ENCODE results near the gene GLCCI1. TPM values are rescaled to one million over a fixed set of nuclear protein-coding genes. Genes with fewer than 3 reads are reported as not detected.

Gene GLCCI1
- polyA plus RNA-seq, 1 donor (not counting 4 experiments of a cell fraction or from before 2014, with no cell fraction given), result 3.4 TPM

DNA sequence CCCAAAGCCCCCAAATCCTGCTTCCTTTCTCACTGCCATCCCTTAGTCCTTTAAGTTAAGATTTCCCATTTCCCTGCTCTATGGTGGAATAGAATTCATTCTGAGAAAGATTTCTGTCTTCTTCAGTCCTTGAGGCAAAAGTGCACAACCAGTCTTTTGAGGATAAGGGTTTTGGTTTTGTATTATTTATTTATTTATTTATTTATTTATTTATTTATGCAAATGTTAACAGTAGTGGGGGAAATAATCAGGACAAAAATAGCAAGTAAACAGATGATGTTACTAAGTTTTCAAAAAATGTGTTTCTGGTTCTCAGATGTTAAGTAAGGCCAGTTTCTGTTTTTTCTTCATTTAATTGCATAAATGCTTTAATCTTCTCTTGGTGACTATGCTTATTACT lies 84.2 kb downstream of the GLCCI1 start:
- Histone ChIP-seq H4K20me1 (ENCODE audit: control insufficient read depth, extremely low read depth, insufficient read depth, low read length) (no peaks in the 10 kb centered on the region), H3K9me3 (ENCODE audit: control insufficient read depth, low read depth, low read length) (no peaks in the 10 kb centered on the region), H3K36me3 (ENCODE audit: control insufficient read depth in 2 of 2, extremely low read depth in 1 of 2, insufficient read depth in 2 of 2, low read length in 2 of 2) (no peaks in the 10 kb centered on the region), H3K27ac (ENCODE audit: control insufficient read depth, insufficient read depth, low read length) (no peak overlapping the region), H3K4me1 (ENCODE audit: control insufficient read depth, extremely low read depth, insufficient read depth, low read length) (no peaks in the 10 kb centered on the region), H3K9me1 (ENCODE audit: control insufficient read depth, extremely low read depth, insufficient read depth, low read length) (no peaks in the 10 kb centered on the region), H3K27me3 (ENCODE audit: control insufficient read depth, extremely low read depth, insufficient read depth, low read length) (no peaks in the 10 kb centered on the region), H3K79me2 (ENCODE audit: control insufficient read depth, insufficient read depth, low read length) (no peaks in the 10 kb centered on the region), H3K4me2 (ENCODE audit: control insufficient read depth, extremely low read depth, insufficient read depth, low read depth, low read length) (no peak overlapping the region), H3K4me3 (ENCODE audit: control insufficient read depth in 2 of 3, extremely low read depth in 1 of 3, insufficient read depth in 2 of 3, low read depth in 1 of 3, low read length in 3 of 3) (no peak overlapping the region), H2AFZ (ENCODE audit: control insufficient read depth, low read length) (no peak overlapping the region), H3K9ac (ENCODE audit: control insufficient read depth, extremely low read depth, insufficient read depth, low read length) (no peak overlapping the region)
- no peak for TF ChIP-seq EZH2 (IDR thresholded peaks at IDR 0.05; ENCODE audit: low read length)
- TF ChIP-seq, protein P1, sequence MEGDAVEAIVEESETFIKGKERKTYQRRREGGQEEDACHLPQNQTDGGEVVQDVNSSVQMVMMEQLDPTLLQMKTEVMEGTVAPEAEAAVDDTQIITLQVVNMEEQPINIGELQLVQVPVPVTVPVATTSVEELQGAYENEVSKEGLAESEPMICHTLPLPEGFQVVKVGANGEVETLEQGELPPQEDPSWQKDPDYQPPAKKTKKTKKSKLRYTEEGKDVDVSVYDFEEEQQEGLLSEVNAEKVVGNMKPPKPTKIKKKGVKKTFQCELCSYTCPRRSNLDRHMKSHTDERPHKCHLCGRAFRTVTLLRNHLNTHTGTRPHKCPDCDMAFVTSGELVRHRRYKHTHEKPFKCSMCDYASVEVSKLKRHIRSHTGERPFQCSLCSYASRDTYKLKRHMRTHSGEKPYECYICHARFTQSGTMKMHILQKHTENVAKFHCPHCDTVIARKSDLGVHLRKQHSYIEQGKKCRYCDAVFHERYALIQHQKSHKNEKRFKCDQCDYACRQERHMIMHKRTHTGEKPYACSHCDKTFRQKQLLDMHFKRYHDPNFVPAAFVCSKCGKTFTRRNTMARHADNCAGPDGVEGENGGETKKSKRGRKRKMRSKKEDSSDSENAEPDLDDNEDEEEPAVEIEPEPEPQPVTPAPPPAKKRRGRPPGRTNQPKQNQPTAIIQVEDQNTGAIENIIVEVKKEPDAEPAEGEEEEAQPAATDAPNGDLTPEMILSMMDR (optimal IDR thresholded peaks at IDR 0.05 in 1 of 3, IDR thresholded peaks at IDR 0.05 in 1 of 3, conservative IDR thresholded peaks at IDR 0.05 in 1 of 3; ENCODE audit: extremely low read depth in 1 of 3, insufficient read depth in 2 of 3, low read length in 3 of 3), result no peak
- DNase-seq (ENCODE audit: low read depth, low spot score) (no peak), FAIRE-seq (no peak)
- dilution Hi-C loops (cut with MboI; ENCODE audit: extremely low pct_ligation_motif_present, low sequenced_read_pairs), result no loop called here

- Histone ChIP-seq H4K20me1 (ENCODE audit: control insufficient read depth, extremely low read depth, insufficient read depth, low read length) (no peaks in the 10 kb centered on the region), H3K9ac (ENCODE audit: control insufficient read depth, extremely low read depth, insufficient read depth, low read length) (no peak overlapping the region), H3K4me1 (ENCODE audit: control insufficient read depth, extremely low read depth, insufficient read depth, low read length) (no peaks in the 10 kb centered on the region), H3K27me3 (ENCODE audit: control insufficient read depth, extremely low read depth, insufficient read depth, low read length) (no peaks in the 10 kb centered on the region), H3K9me1 (ENCODE audit: control insufficient read depth, extremely low read depth, insufficient read depth, low read length) (no peaks in the 10 kb centered on the region), H3K36me3 (ENCODE audit: control insufficient read depth in 2 of 2, extremely low read depth in 1 of 2, insufficient read depth in 2 of 2, low read length in 2 of 2) (no peaks in the 10 kb centered on the region), H2AFZ (ENCODE audit: control insufficient read depth, low read length) (no peak overlapping the region), H3K9me3 (ENCODE audit: control insufficient read depth, low read depth, low read length) (no peaks in the 10 kb centered on the region), H3K79me2 (ENCODE audit: control insufficient read depth, insufficient read depth, low read length) (no peaks in the 10 kb centered on the region), H3K4me2 (ENCODE audit: control insufficient read depth, extremely low read depth, insufficient read depth, low read depth, low read length) (no peak overlapping the region), H3K4me3 (ENCODE audit: control insufficient read depth in 2 of 3, extremely low read depth in 1 of 3, insufficient read depth in 2 of 3, low read depth in 1 of 3, low read length in 3 of 3) (no peak overlapping the region), H3K27ac (ENCODE audit: control insufficient read depth, insufficient read depth, low read length) (no peak overlapping the region)
- dilution Hi-C loops (cut with MboI; ENCODE audit: extremely low pct_ligation_motif_present, low sequenced_read_pairs), result no loop called here
- TF ChIP-seq EZH2 (IDR thresholded peaks at IDR 0.05; ENCODE audit: low read length), result no peak
- TF ChIP-seq, protein P1 (optimal IDR thresholded peaks at IDR 0.05 in 1 of 3, IDR thresholded peaks at IDR 0.05 in 1 of 3, conservative IDR thresholded peaks at IDR 0.05 in 1 of 3; ENCODE audit: extremely low read depth in 1 of 3, insufficient read depth in 2 of 3, low read length in 3 of 3), result no peak
- DNase-seq (ENCODE audit: low read depth, low spot score) (no peak), FAIRE-seq (no peak)
These were observed 87.8 kb downstream of the GLCCI1 start for GRCh38 chr7:8056439-8056838.

Data from keratinocyte (primary cell).